Prostate gland (tissue), 2 donors: ENCODE results near the gene KCNQ5. TPM values are rescaled to one million over a fixed set of nuclear protein-coding genes. Genes with fewer than 3 reads are reported as not detected.

Experiments used
- DNase-seq: peaks from one replicate; pipeline ENCODE4 v3.0.0-alpha.2; 2019; ENCODE audit warnings: low spot score
- H3K27ac ChIP-seq, 2 donors: fragments of 200-600 bp; sonication (generic); 2 replicates each; pipeline ENCODE4 v1.5.1; 2017 to 2019
- H3K27me3 ChIP-seq: fragments of 200-600 bp; sonication (generic); replicated peaks from 2 replicates; pipeline ENCODE4 v1.5.1; 2019; ENCODE audit not compliant: insufficient read depth
- H3K36me3 ChIP-seq, 2 donors: fragments of 200-600 bp; sonication (generic); 1 replicate in 1 of 2; 2 replicates in 1 of 2; pipeline versions ENCODE4 v1.5.1 to v1.8.1; 2017 to 2019
- H3K4me1 ChIP-seq: fragments of 200-600 bp; sonication (generic); replicated peaks from 2 replicates; pipeline ENCODE4 v1.5.1; 2019
- H3K4me3 ChIP-seq, 2 donors: fragments of 200-600 bp; sonication (generic); 2 replicates each; pipeline ENCODE4 v1.5.1; 2017 to 2019
- H3K9me3 ChIP-seq: fragments of 200-600 bp; sonication (generic); 2 replicates; pipeline ENCODE4 v1.5.1; 2017
- CTCF ChIP-seq, 4 experiments: fragments of 200-600 bp in 2 of 4; fragments of 450-650 bp in 2 of 4; sonication (generic) in 2 of 4; IDR thresholded peaks; 1 replicate in 3 of 4; 2 replicates in 1 of 4; pipeline ENCODE4 v1.5.1; 2016 to 2019; ENCODE audit warnings: antibody characterized with exemption in 4 of 4, mild to moderate bottlenecking in 2 of 4, moderate library complexity in 2 of 4
- POLR2A ChIP-seq: fragments of 450-650 bp; IDR thresholded peaks from one replicate; pipeline ENCODE4 v1.6.1; 2016; ENCODE audit warnings: antibody characterized with exemption, mild to moderate bottlenecking
- POLR2AphosphoS5 ChIP-seq: sonication (generic); formaldehyde crosslinking; IDR thresholded peaks from one replicate; pipeline ENCODE4 v1.6.1; 2017; ENCODE audit warnings: antibody characterized with exemption
- WGBS: methylation state at CpG from one replicate; pipeline ENCODE4 v1.1.5; 2018; 5-methylcytosine and 5-hydroxymethylcytosine counted together
- intact Hi-C: fragments of 100-400 bp; cut with DNase I; formaldehyde crosslinking; loops from one replicate; pipeline ENCODE4 v1.14.2; 2022
- total RNA-seq, 2 donors: library from RNA; depleted of rRNA; stranded (reverse); fragments of >200 nt; gene quantifications; one replicate each; pipeline ENCODE4 v1.1.0, GENCODE V29; 2016

Gene KCNQ5
- total RNA-seq, 2 donors from 2014 or later, result 3.6 to 4.1 TPM

GRCh38 chr6:72936766-72937559 is 315.1 kb downstream of the KCNQ5 start:
- H3K27me3 ChIP-seq, result no peaks in the 10 kb centered on the region
- H3K9me3 ChIP-seq, result no peaks in the 10 kb centered on the region
- DNase-seq, result no peak
- whole genome bisulfite sequencing, result 90% methylated on average over 4 of the region's 4 CpGs
- no peaks in the 10 kb centered on the region for H3K36me3 ChIP-seq
- H3K4me1 ChIP-seq, result no peaks in the 10 kb centered on the region
- no peak overlapping the region for H3K4me3 ChIP-seq
- H3K27ac ChIP-seq, result no peak overlapping the region
- intact Hi-C loops, result no loop called here
- TF ChIP-seq CTCF (IDR thresholded peaks at IDR 0.05), result no peak
- no peak for TF ChIP-seq POLR2A
- TF ChIP-seq POLR2AphosphoS5, result no peak

- Histone ChIP-seq H3K4me3 (no peak overlapping the region), H3K36me3 (no peaks in the 10 kb centered on the region), H3K27me3 (no peaks in the 10 kb centered on the region), H3K4me1 (no peaks in the 10 kb centered on the region), H3K27ac (no peak overlapping the region), H3K9me3 (no peaks in the 10 kb centered on the region)
- DNase-seq, result no peak
- intact Hi-C loops, result no loop called here
- no peak for TF ChIP-seq POLR2AphosphoS5
- no peak for TF ChIP-seq POLR2A
- TF ChIP-seq CTCF (IDR thresholded peaks at IDR 0.05), result no peak
- 81% methylated on average over 3 of the region's 3 CpGs for whole genome bisulfite sequencing
Observed at GRCh38 chr6:72938104-72938503, 316.2 kb downstream of the KCNQ5 start.

GRCh38 chr6:72939004-72939403 is 317.1 kb downstream of the KCNQ5 start:
- 83% methylated on average over 8 of the region's 8 CpGs for WGBS
- DNase-seq, result no peak
- TF ChIP-seq POLR2A (no peak), CTCF (IDR thresholded peaks at IDR 0.05) (no peak), POLR2AphosphoS5 (no peak)
- H3K27ac ChIP-seq, result no peak overlapping the region
- H3K27me3 ChIP-seq, result no peaks in the 10 kb centered on the region
- no peaks in the 10 kb centered on the region for H3K9me3 ChIP-seq
- H3K4me3 ChIP-seq, result no peak overlapping the region
- H3K36me3 ChIP-seq, result no peaks in the 10 kb centered on the region
- intact Hi-C loops, result no loop called here
- no peaks in the 10 kb centered on the region for H3K4me1 ChIP-seq

GRCh38 chr6:72940265-72940664 is 318.4 kb downstream of the KCNQ5 start:
- Histone ChIP-seq H3K27ac (no peak overlapping the region), H3K4me1 (no peaks in the 10 kb centered on the region), H3K36me3 (no peaks in the 10 kb centered on the region), H3K9me3 (no peaks in the 10 kb centered on the region), H3K4me3 (no peak overlapping the region), H3K27me3 (no peaks in the 10 kb centered on the region)
- DNase-seq, result no peak
- TF ChIP-seq CTCF (IDR thresholded peaks at IDR 0.05) (no peak), POLR2A (no peak), POLR2AphosphoS5 (no peak)
- intact Hi-C loops, result no loop called here
- 96% methylated on average over 7 of the region's 7 CpGs for WGBS

- intact Hi-C loops, result no loop called here
- H3K36me3 ChIP-seq, result no peaks in the 10 kb centered on the region
- no peaks in the 10 kb centered on the region for H3K27me3 ChIP-seq
- H3K4me1 ChIP-seq, result no peaks in the 10 kb centered on the region
- no peaks in the 10 kb centered on the region for H3K9me3 ChIP-seq
- H3K27ac ChIP-seq, result no peak overlapping the region
- TF ChIP-seq POLR2AphosphoS5 (no peak), CTCF (IDR thresholded peaks at IDR 0.05) (no peak), POLR2A (no peak)
- WGBS, result 89% methylated on average over 1 of the region's 1 CpG
- no peak for DNase-seq
- H3K4me3 ChIP-seq, result no peak overlapping the region
Observed at GRCh38 chr6:72941263-72941662, 319.4 kb downstream of the KCNQ5 start.
